ENCODE data around the gene CENPF. TPM values are rescaled to one million over a fixed set of nuclear protein-coding genes. Genes with fewer than 3 reads are reported as not detected.
A peak's percentile ranks its signal among the peaks of the same experiment; 100 is the strongest.

The CENPF gene
- total RNA-seq, 1 experiment from 2014 or later = 113 TPM

- no peak for TF ChIP-seq CTCF (conservative IDR thresholded peaks at IDR 0.05)
- no peak overlapping the region for H3T11ph ChIP-seq (ENCODE audit: low read length)
- no peaks in the 10 kb centered on the region for H3K4me1 ChIP-seq (ENCODE audit: insufficient read depth, low read length)
- H3K27me3 ChIP-seq (ENCODE audit: insufficient read depth, low read length) = no peaks in the 10 kb centered on the region
- H3K23ac ChIP-seq (ENCODE audit: insufficient read length, low read depth, low read length) = no peak overlapping the region
- no peak overlapping the region for H3K18ac ChIP-seq (ENCODE audit: insufficient read length, low read depth, low read length)
- H4K20me1 ChIP-seq (ENCODE audit: control insufficient read depth, insufficient read depth, insufficient read length) = no peaks in the 10 kb centered on the region
- no peak overlapping the region for H2BK5ac ChIP-seq (ENCODE audit: insufficient read length, low read length)
- H3K14ac ChIP-seq (ENCODE audit: insufficient read depth, low read length) = no peak overlapping the region
- no peak overlapping the region for H3K56ac ChIP-seq (ENCODE audit: insufficient read length, low read depth, low read length)
- DNase-seq = no peak
- no peaks in the 10 kb centered on the region for H3K9me3 ChIP-seq (ENCODE audit: control insufficient read depth, low read depth, low read length)
- no peak overlapping the region for H2BK20ac ChIP-seq (ENCODE audit: low read depth, low read length, poor library complexity, severe bottlenecking)
- no peak overlapping the region for H2AFZ ChIP-seq (ENCODE audit: low read length)
- H3K9ac ChIP-seq (ENCODE audit: extremely low read depth, insufficient read length, low read length) = no peak overlapping the region
- Mint-ChIP-seq H3K27ac (0 out of 7 replicates have a peak overlapping the region, but pooled peaks of 1 of the 3 experiments have one; percentile 4), H3K27me3 (ENCODE audit: low read depth) (no peaks in the 10 kb centered on the region), H3K36me3 (ENCODE audit: insufficient read depth in 1 of 3, low read depth in 3 of 3) (peaks cover 56 to 95% (median 92%) of the 10 kb centered on the region in 3 experiments), H3K4me3 (no peak overlapping the region), H3K4me1 (no peaks in the 10 kb centered on the region), H3K9me3 (no peaks in the 10 kb centered on the region)
- H3K4me2 ChIP-seq (ENCODE audit: insufficient read depth, insufficient read length, low read length) = no peak overlapping the region
- H4K91ac ChIP-seq (ENCODE audit: insufficient read length, low read depth, low read length) = no peak overlapping the region
- no peak overlapping the region for H2BK120ac ChIP-seq (ENCODE audit: low read depth, low read length, poor library complexity, severe bottlenecking)
- H3K79me1 ChIP-seq (ENCODE audit: insufficient read depth, low read depth, low read length, poor library complexity, severe bottlenecking) = no peaks in the 10 kb centered on the region
- no peak overlapping the region for H2AK5ac ChIP-seq (ENCODE audit: insufficient read length, low read length)
- no peaks in the 10 kb centered on the region for H3K23me2 ChIP-seq (ENCODE audit: insufficient read length, low read depth, low read length, poor library complexity, severe bottlenecking)
- H3K4ac ChIP-seq (ENCODE audit: low read depth, low read length) = no peak overlapping the region
- WGBS (ENCODE audit: extremely low coverage, insufficient read length, low lambda C conversion rate) = no CpG with 5 or more reads among the region's 4 CpGs
- no peak overlapping the region for H3K27ac ChIP-seq (ENCODE audit: insufficient read length, low read depth, low read length)
- no peaks in the 10 kb centered on the region for H3K79me2 ChIP-seq (ENCODE audit: insufficient read depth, low read length)
- no peak overlapping the region for H4K5ac ChIP-seq (ENCODE audit: insufficient read length, low read depth, low read length)
- H2BK12ac ChIP-seq (ENCODE audit: insufficient read length, low read depth, low read length) = no peak overlapping the region
- no peak overlapping the region for H4K8ac ChIP-seq (replicated peaks; ENCODE audit: insufficient read length, low read depth, low read length)
- no peak overlapping the region for H2BK15ac ChIP-seq (ENCODE audit: low read depth, low read length)
Measured at GRCh38 chr1:214650664-214651063, 47.7 kb downstream of the CENPF start.

Data from H9 (cell line).